C4-2B (cell line): ENCODE results near the gene STX18.

Experiments used
- H3K27ac ChIP-seq: fragments of 450-650 bp; 2 replicates; pipeline ENCODE4 v1.5.1; 2017
- ZFX ChIP-seq: fragments of 450-650 bp; IDR thresholded peaks from 2 replicates; pipeline ENCODE4 v1.6.1; 2017
- TF ChIP-seq, protein P1 (sequence below): fragments of 450-650 bp; conservative IDR thresholded peaks from 2 replicates; pipeline ENCODE4 v1.5.1; 2017; ENCODE audit warnings: mild to moderate bottlenecking

The STX18 gene

DNA sequence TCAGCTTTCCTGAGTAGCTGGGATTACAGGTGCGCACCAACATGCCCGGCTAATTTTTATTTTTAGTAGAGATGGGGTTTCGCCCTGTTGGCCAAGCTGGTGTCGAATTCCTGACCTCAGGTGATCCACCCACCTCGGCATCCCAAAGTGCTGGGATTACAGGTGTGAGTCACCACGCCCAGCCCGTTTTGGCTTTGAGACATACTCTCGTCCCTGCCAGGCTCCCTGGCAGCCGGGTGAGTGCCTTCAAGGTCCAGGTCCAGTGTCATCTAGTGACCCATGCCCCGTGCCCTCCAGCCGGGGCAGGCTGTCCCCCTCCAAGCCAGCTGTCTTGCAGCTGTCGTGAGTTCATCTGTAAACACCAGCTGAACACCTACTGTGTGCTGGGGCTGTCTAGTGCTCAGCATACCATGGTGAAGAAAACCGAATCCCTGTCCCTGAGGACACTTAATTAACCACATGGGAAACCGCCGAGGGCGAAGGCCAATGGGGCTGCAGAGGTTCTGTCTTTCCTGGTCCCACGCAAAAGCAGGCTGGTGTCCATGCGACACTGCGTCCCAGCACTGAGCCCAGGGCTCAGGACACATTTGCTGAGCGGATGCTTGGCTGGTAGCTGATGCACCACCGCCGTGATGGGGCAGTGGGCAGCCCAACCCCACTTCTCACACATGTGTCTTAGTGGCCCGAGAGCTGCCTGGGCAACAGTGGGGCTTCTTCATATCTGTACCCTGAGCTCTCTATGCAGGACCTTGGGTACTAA, 133.1 kb downstream of the STX18 start:
- TF ChIP-seq ZFX: no peak
- TF ChIP-seq, protein P1, sequence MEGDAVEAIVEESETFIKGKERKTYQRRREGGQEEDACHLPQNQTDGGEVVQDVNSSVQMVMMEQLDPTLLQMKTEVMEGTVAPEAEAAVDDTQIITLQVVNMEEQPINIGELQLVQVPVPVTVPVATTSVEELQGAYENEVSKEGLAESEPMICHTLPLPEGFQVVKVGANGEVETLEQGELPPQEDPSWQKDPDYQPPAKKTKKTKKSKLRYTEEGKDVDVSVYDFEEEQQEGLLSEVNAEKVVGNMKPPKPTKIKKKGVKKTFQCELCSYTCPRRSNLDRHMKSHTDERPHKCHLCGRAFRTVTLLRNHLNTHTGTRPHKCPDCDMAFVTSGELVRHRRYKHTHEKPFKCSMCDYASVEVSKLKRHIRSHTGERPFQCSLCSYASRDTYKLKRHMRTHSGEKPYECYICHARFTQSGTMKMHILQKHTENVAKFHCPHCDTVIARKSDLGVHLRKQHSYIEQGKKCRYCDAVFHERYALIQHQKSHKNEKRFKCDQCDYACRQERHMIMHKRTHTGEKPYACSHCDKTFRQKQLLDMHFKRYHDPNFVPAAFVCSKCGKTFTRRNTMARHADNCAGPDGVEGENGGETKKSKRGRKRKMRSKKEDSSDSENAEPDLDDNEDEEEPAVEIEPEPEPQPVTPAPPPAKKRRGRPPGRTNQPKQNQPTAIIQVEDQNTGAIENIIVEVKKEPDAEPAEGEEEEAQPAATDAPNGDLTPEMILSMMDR: no peak
- H3K27ac ChIP-seq: no peak overlapping the region

- H3K27ac ChIP-seq: no peak overlapping the region
- TF ChIP-seq, protein P1: no peak
- no peak for TF ChIP-seq ZFX
These were observed 133.7 kb downstream of the STX18 start for GRCh38 chr4:4408132-4408523.

- TF ChIP-seq ZFX: no peak
- TF ChIP-seq, protein P1: no peak
- H3K27ac ChIP-seq: no peak overlapping the region
These were observed 134.3 kb downstream of the STX18 start for GRCh38 chr4:4407299-4408131.

DNA sequence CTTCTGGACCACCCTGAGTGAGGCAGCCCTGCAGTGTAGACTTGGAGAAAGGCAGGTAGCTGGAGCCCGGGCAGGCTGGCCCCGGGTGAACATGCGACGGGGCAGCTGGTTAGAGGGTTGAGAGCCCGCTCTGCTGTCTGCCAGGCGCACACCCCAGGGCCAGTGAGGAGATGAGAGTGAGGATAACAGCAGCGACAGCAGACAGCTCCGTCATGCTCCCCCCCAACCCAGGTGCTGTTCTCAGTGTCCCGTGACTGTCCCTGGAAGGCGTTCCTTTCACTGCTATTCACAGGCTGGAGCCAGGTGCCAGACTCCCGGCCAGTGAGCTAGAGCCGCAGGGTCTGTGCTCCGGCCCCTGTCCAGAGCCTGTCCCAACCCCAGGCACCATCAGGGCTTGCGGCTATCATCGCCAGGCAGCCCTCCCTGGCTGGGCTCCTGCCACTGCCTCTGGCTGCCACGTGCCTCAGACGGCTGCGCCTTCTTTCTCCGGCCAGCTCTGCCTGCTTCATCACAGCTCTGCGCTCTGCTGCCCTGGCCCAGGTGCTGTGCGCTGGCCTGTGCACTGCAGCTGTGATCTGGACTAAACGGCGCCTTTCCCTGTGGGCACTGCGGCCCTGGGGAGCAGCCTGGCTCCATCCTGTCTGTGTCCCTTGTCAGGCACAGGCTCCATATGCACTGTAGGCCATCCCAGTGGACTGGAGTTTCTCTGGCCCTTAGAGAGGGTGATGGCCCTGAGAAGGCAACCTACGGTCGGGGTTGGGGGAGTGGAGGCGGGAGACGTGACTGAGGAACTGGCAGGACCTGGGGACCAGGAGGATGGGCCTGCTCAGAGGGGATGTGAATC, 135.2 kb downstream of the STX18 start:
- TF ChIP-seq, protein P1: no peak
- no peak overlapping the region for H3K27ac ChIP-seq

DNA sequence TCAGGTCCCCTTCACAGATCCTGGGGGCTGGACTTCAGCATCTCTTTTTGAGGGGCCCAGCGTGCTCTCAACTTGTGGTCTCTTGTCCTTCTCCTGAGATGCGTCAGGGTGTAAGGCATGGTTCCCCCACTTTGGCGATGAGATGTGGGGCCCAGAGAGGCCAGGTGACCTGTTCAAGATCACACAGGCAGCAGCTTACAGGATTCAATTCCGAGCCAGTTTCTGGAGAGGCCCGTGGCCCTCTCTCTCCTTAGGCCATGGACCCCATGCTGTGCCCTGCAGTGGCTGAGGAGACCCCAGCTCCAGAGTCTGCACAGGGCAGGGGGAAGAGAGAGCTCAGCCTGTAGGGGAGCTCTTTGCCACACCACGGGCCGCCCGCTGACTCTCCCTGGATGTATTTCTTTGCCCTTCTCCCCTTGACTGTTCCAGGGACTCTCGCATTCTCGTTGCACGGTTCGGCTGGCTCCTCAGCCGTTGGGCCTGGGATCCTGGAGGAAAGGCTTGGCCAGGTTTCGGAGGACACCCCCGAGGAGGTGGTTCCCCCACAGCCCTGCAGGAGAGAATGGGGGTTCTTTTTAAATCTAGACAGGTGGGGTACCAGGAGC, 136.4 kb downstream of the STX18 start:
- H3K27ac ChIP-seq: no peak overlapping the region
- TF ChIP-seq, protein P1: no peak
- no peak for TF ChIP-seq ZFX

GRCh38 chr4:4402966-4403365, 138.9 kb downstream of the STX18 start:
- H3K27ac ChIP-seq: no peak overlapping the region
- TF ChIP-seq, protein P1: no peak
- TF ChIP-seq ZFX: no peak
